ENCODE data around the gene ZNF516. TPM values are rescaled to one million over a fixed set of nuclear protein-coding genes. Genes with fewer than 3 reads are reported as not detected.

Gene ZNF516
- total and polyA plus RNA-seq, 10 of the 15 experiments (the other 5 are each of a cell fraction or from before 2014, with no cell fraction given): 2.0 to 32.0 (median 8.3) TPM

- TF ChIP-seq REST (IDR thresholded peaks at IDR 0.05; ENCODE audit: low read depth, low read length) (no peak), ZNF207 (IDR thresholded peaks at IDR 0.05; ENCODE audit: borderline replicate concordance) (no peak)
Measured at GRCh38 chr18:76392349-76392748, 102.7 kb downstream of the ZNF516 start (continued).

GRCh38 chr18:76391746-76392145 is 103.3 kb downstream of the ZNF516 start:
- SMC1A ChIA-PET (ENCODE audit: uncharacterized antibody, unreplicated experiment): no interaction called here
- H3K9ac ChIP-seq (ENCODE audit: control insufficient read depth, insufficient read depth, low read length): no peak overlapping the region
- TF ChIP-seq IKZF1 (conservative IDR thresholded peaks at IDR 0.05): no peak
- TF ChIP-seq TCF7 (IDR thresholded peaks at IDR 0.05; ENCODE audit: borderline replicate concordance): no peak
- TF ChIP-seq ELK1 (IDR thresholded peaks at IDR 0.05; ENCODE audit: low read depth, low read length): no peak
- no peak for TF ChIP-seq JUND (IDR thresholded peaks at IDR 0.05; ENCODE audit: low read depth, low read length)
- TF ChIP-seq EP300 (IDR thresholded peaks at IDR 0.05; ENCODE audit: borderline replicate concordance in 1 of 2, control insufficient read depth in 1 of 2, low read depth in 2 of 2, low read length in 2 of 2): no peak
- TF ChIP-seq ZNF217 (IDR thresholded peaks at IDR 0.05): no peak
- no peak for TF ChIP-seq CTCF (IDR thresholded peaks at IDR 0.05 in 2 of 3, conservative IDR thresholded peaks at IDR 0.05 in 1 of 3; ENCODE audit: control insufficient read depth in 2 of 3, extremely low read depth in 1 of 3, insufficient read depth in 1 of 3, low read depth in 3 of 3, low read length in 3 of 3)
- no peak for TF ChIP-seq ZBTB33 (IDR thresholded peaks at IDR 0.05)
- no peak for TF ChIP-seq GABPA (IDR thresholded peaks at IDR 0.05; ENCODE audit: low read depth)
- no peak for TF ChIP-seq ATF7 (IDR thresholded peaks at IDR 0.05; ENCODE audit: low read depth)
- TF ChIP-seq RUNX3 (IDR thresholded peaks at IDR 0.05; ENCODE audit: low read length): no peak
- no peak for TF ChIP-seq YBX1 (IDR thresholded peaks at IDR 0.05)

More at GRCh38 chr18:76391746-76392145, 103.3 kb downstream of the ZNF516 start:
- 88% methylated on average over 15 of the region's 19 CpGs for WGBS (ENCODE audit: insufficient coverage, insufficient replicate concordance, low lambda C conversion rate, missing lambda C conversion rate)
- ChIA-PET RAD21 (ENCODE audit: unreplicated experiment) (no interaction called here), CTCF (no interaction called here), POLR2A (no interaction called here)
- H3K4me1 ChIP-seq (ENCODE audit: control insufficient read depth, insufficient read depth, low read length): peaks cover 23% of the 10 kb centered on the region
- H3K4me2 ChIP-seq (ENCODE audit: control insufficient read depth, insufficient read depth): no peak overlapping the region
- H3K36me3 ChIP-seq (ENCODE audit: control insufficient read depth in 2 of 2, insufficient read depth in 2 of 2, low read length in 1 of 2): no peaks in the 10 kb centered on the region; a peak in 2 of 4 replicates
- no peaks in the 10 kb centered on the region; the same call in 2 of the 3 replicates for H3K9me3 ChIP-seq (replicated peaks; ENCODE audit: control insufficient read depth, insufficient read depth, low read length)
- no peak overlapping the region for H2AFZ ChIP-seq (ENCODE audit: control insufficient read depth, low read depth, low read length)
- in situ Hi-C loops (cut with MboI): no loop called here
- H3K27ac ChIP-seq (ENCODE audit: control insufficient read depth, insufficient read depth): no peak overlapping the region
- no peak for ATAC-seq
- peaks cover 7% of the 10 kb centered on the region for H4K20me1 ChIP-seq (ENCODE audit: control insufficient read depth, insufficient read depth)
- no peak for FAIRE-seq
- BruUV-seq (replicated peaks): no TSS peak
- DNase-seq (ENCODE audit: low read depth, low spot score): no peak
- H3K79me2 ChIP-seq (ENCODE audit: control insufficient read depth, insufficient read depth, low read length): peaks cover 24% of the 10 kb centered on the region
- H3K27me3 ChIP-seq (replicated peaks in 1 of 2; ENCODE audit: control insufficient read depth in 2 of 2, insufficient read depth in 2 of 2, low read length in 1 of 2): no peaks in the 10 kb centered on the region
- no peak overlapping the region for H3K4me3 ChIP-seq
- intact Hi-C loops (cut with micrococcal nuclease; ENCODE audit: unreplicated experiment): no loop called here

All from GM12878 (cell line).